GM23248 (cell line): ENCODE measurements around the gene ALK. TPM values are rescaled to one million over a fixed set of nuclear protein-coding genes. Genes with fewer than 3 reads are reported as not detected.
A peak's percentile ranks its signal among the peaks of the same experiment; 100 is the strongest.

Source experiments
- DNase-seq: peaks from one replicate; pipeline ENCODE4 v3.0.0-alpha.2; 2015
- H2AFZ ChIP-seq: fragments of 200-600 bp; sonication (generic); 2 replicates; pipeline ENCODE4 v1.6.1; 2016; ENCODE audit warnings: antibody characterized with exemption
- H3F3A ChIP-seq: fragments of 200-600 bp; sonication (generic); 2 replicates; pipeline ENCODE4 v1.6.1; 2016; ENCODE audit warnings: mild to moderate bottlenecking, antibody characterized with exemption, mixed run types; ENCODE audit not compliant: insufficient read depth
- H3K27ac ChIP-seq: fragments of 200-600 bp; sonication (generic); 2 replicates; pipeline ENCODE4 v1.5.1; 2016; ENCODE audit warnings: mild to moderate bottlenecking
- H3K27me3 ChIP-seq: fragments of 200-600 bp; sonication (generic); replicated peaks from 2 replicates; pipeline ENCODE4 v1.6.1; 2016; ENCODE audit warnings: mild to moderate bottlenecking; ENCODE audit not compliant: insufficient read depth
- H3K36me3 ChIP-seq: fragments of 200-600 bp; sonication (generic); 2 replicates; pipeline ENCODE4 v1.6.1; 2016; ENCODE audit warnings: low read depth, mild to moderate bottlenecking
- H3K4me1 ChIP-seq: fragments of 200-600 bp; sonication (generic); 2 replicates; pipeline ENCODE4 v1.6.1; 2016; ENCODE audit warnings: mild to moderate bottlenecking; ENCODE audit not compliant: insufficient read depth
- H3K4me2 ChIP-seq: fragments of 200-600 bp; sonication (generic); one replicate; pipeline ENCODE4 v1.6.1; 2016; ENCODE audit warnings: mild to moderate bottlenecking; ENCODE audit not compliant: unreplicated experiment
- H3K4me3 ChIP-seq: fragments of 200-600 bp; sonication (generic); 2 replicates; pipeline ENCODE4 v1.5.1; 2016; ENCODE audit warnings: mild to moderate bottlenecking
- H3K79me2 ChIP-seq: fragments of 200-600 bp; sonication (generic); 2 replicates; pipeline ENCODE4 v1.6.1; 2016; ENCODE audit warnings: mild to moderate bottlenecking; ENCODE audit not compliant: insufficient read depth
- H3K9ac ChIP-seq: fragments of 200-600 bp; sonication (generic); 2 replicates; pipeline ENCODE4 v1.6.1; 2016; ENCODE audit warnings: mild to moderate bottlenecking
- H3K9me2 ChIP-seq: fragments of 200-600 bp; sonication (generic); 2 replicates; pipeline ENCODE4 v1.6.1; 2016; ENCODE audit warnings: mixed run types, mild to moderate bottlenecking, moderate library complexity; ENCODE audit not compliant: insufficient read depth
- H3K9me3 ChIP-seq: fragments of 200-600 bp; sonication (generic); one replicate; pipeline ENCODE4 v1.6.1; 2017; ENCODE audit warnings: low read depth
- H4K20me1 ChIP-seq: fragments of 200-600 bp; sonication (generic); 2 replicates; pipeline ENCODE4 v1.6.0; 2016; ENCODE audit not compliant: insufficient read depth
- EZH2 ChIP-seq: fragments of 200-600 bp; sonication (generic); IDR thresholded peaks from 2 replicates; pipeline ENCODE4 v1.6.1; 2018; ENCODE audit warnings: antibody characterized with exemption, mild to moderate bottlenecking; ENCODE audit not compliant: insufficient read depth, poor library complexity, severe bottlenecking
- EZH2phosphoT487 ChIP-seq: fragments of 200-600 bp; sonication (generic); IDR thresholded peaks from 2 replicates; pipeline ENCODE4 v1.6.1; 2018; ENCODE audit warnings: antibody characterized with exemption, moderate library complexity, mild to moderate bottlenecking, low read depth; ENCODE audit not compliant: insufficient read depth
- WGBS, 2 experiments: methylation state at CpG; one replicate each; pipeline ENCODE4 v1.1.6; 2015 to 2017; ENCODE audit warnings: low lambda C conversion rate in 2 of 2, low coverage in 1 of 2; ENCODE audit errors: missing lambda C conversion rate in 2 of 2; 5-methylcytosine and 5-hydroxymethylcytosine counted together
- in situ Hi-C: fragments of 300-500 bp; cut with MboI; formaldehyde crosslinking; loops from 2 replicates; pipeline ENCODE4 v1.15.0; 2020
- polyA plus RNA-seq: library from polyadenylated mRNA; unstranded; fragments of >200 nt; fragmentation: Nextera tagmentation; extraction: Ambion mirVana; gene quantifications from 2 replicates; pipeline ENCODE4 v1.2.1, GENCODE V29; 2016
- total RNA-seq: library from RNA; depleted of rRNA; stranded (reverse); fragments of >200 nt; shearing (Covaris generic); gene quantifications from 2 replicates; pipeline ENCODE4 v1.2.3, GENCODE V29; 2014

The ALK gene
- total and polyA plus RNA-seq, 2 experiments from 2014 or later: under 0.01 to 0.05 TPM

DNA sequence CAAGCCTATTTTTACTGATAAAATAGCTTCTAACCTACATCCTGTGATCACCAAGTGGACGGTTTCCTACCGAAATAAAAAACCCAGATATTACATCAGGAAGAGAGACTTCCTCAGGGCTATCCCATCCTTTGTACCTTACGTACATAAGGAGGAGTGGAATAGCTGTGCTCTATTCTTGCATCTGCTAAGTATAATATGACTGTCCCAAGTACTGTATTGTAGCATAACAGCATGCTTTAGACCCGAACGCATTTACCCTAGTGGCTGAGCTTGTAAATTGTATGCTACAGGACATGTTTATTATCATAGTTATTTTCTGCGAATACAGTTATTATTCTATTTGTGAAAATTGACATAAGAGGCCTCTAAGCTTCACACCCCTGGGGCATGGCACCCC, 503.8 kb downstream of the ALK start:
- in situ Hi-C loops: no loop called here
- WGBS, 2 experiments: 70 to 74% methylated on average over 6 of the region's 6 CpGs
- Histone ChIP-seq H3K9me3 (no peaks in the 10 kb centered on the region), H3K36me3 (no peaks in the 10 kb centered on the region), H3F3A (no peaks in the 10 kb centered on the region), H3K4me1 (no peaks in the 10 kb centered on the region), H3K27ac (no peak overlapping the region), H3K9ac (no peak overlapping the region), H3K9me2 (no peaks in the 10 kb centered on the region), H3K27me3 (peaks cover 21% of the 10 kb centered on the region; the same call in 1 of the 2 replicates), H2AFZ (no peak overlapping the region), H3K4me3 (no peak overlapping the region), H4K20me1 (no peaks in the 10 kb centered on the region), H3K4me2 (no peak overlapping the region), H3K79me2 (no peaks in the 10 kb centered on the region)
- DNase-seq: no peak
- TF ChIP-seq EZH2phosphoT487 (no peak), EZH2 (no peak)

GRCh38 chr2:29412197-29412925, 509.0 kb downstream of the ALK start:
- H2AFZ ChIP-seq: no peak overlapping the region
- TF ChIP-seq EZH2: no peak
- no peak for TF ChIP-seq EZH2phosphoT487
- no peaks in the 10 kb centered on the region for H3K9me2 ChIP-seq
- 0 out of 2 replicates have a peak, but pooled peaks cover 6% of the 10 kb centered on the region for H3K27me3 ChIP-seq
- H3K27ac ChIP-seq: no peak overlapping the region
- H3K36me3 ChIP-seq: no peaks in the 10 kb centered on the region
- H3K9ac ChIP-seq: no peak overlapping the region
- no peaks in the 10 kb centered on the region for H3K79me2 ChIP-seq
- WGBS, 2 experiments: 71 to 83% methylated on average over 1 of the region's 1 CpG
- no peak overlapping the region for H3K4me2 ChIP-seq
- no peaks in the 10 kb centered on the region for H3F3A ChIP-seq
- no peak overlapping the region for H3K4me3 ChIP-seq
- DNase-seq: peak; percentile 5
- in situ Hi-C loops: no loop called here
- no peaks in the 10 kb centered on the region for H3K9me3 ChIP-seq
- H4K20me1 ChIP-seq: no peaks in the 10 kb centered on the region
- no peaks in the 10 kb centered on the region for H3K4me1 ChIP-seq

- Histone ChIP-seq H3K79me2 (no peaks in the 10 kb centered on the region), H3K9ac (no peak overlapping the region), H4K20me1 (no peaks in the 10 kb centered on the region), H3K9me3 (no peaks in the 10 kb centered on the region), H2AFZ (no peak overlapping the region), H3K27ac (no peak overlapping the region), H3K36me3 (no peaks in the 10 kb centered on the region), H3K4me2 (no peak overlapping the region), H3K27me3 (peaks cover 16% of the 10 kb centered on the region), H3K4me1 (no peaks in the 10 kb centered on the region), H3K4me3 (no peak overlapping the region), H3K9me2 (no peaks in the 10 kb centered on the region), H3F3A (no peaks in the 10 kb centered on the region)
- no peak for TF ChIP-seq EZH2phosphoT487
- TF ChIP-seq EZH2: no peak
- WGBS, 2 experiments: 3 to 16% methylated on average over 2 of the region's 2 CpGs
- in situ Hi-C loops: no loop called here
- peak; percentile 8 for DNase-seq
These were observed 515.7 kb downstream of the ALK start for GRCh38 chr2:29405707-29406106.

- DNase-seq: no peak
These were observed 516.1 kb downstream of the ALK start for GRCh38 chr2:29405266-29405665.

More at GRCh38 chr2:29405266-29405665, 516.1 kb downstream of the ALK start:
- no peak overlapping the region for H3K27ac ChIP-seq
- no peaks in the 10 kb centered on the region for H3K36me3 ChIP-seq
- H3K4me1 ChIP-seq: no peaks in the 10 kb centered on the region
- no peak overlapping the region for H2AFZ ChIP-seq
- H3K4me2 ChIP-seq: no peak overlapping the region
- no peaks in the 10 kb centered on the region for H4K20me1 ChIP-seq
- H3K27me3 ChIP-seq: peaks cover 16% of the 10 kb centered on the region
- H3K9me3 ChIP-seq: no peaks in the 10 kb centered on the region
- no peaks in the 10 kb centered on the region for H3K9me2 ChIP-seq
- H3K4me3 ChIP-seq: no peak overlapping the region
- no peaks in the 10 kb centered on the region for H3F3A ChIP-seq
- WGBS, 2 experiments: 63% methylated on average over 5 of the region's 5 CpGs
- TF ChIP-seq EZH2phosphoT487 (no peak), EZH2 (no peak)
- H3K9ac ChIP-seq: no peak overlapping the region
- in situ Hi-C loops: no loop called here
- H3K79me2 ChIP-seq: no peaks in the 10 kb centered on the region
